ENCODE measurements around the gene SLC20A1. TPM values are rescaled to one million over a fixed set of nuclear protein-coding genes. Genes with fewer than 3 reads are reported as not detected.

SLC20A1 gene
- total and polyA plus RNA-seq, 3 donors from 2014 or later: 30.2 to 47.8 (median 38.7) TPM

DNA sequence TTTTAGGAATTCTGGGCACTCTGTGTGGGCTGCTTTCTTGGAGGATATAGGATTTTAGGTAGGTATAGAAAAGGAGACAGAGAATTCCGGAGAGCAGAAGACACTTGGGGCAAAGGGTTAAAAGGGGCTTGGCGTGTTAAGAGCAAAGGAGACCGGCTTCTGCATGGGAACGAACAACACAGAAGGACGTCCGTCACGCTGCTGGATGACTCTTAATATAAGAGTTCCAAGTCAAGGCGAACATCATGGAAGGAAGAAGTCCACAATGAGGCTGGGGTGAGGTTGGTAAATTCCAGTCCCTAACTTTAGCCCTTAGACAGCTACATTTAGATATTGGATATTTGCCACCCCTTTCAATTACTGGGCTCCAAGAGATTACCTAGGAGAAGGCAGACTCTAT lies 15.9 kb upstream of the SLC20A1 start:
- intact Hi-C loops (cut with DNase I; ENCODE audit: low total_unique reads): loop anchor here (10.0 kb wide), 1 partner anchor 95 kb away; the partner anchor contains the start of gene NT5DC4
- WGBS, 2 donors: 86 to 87% methylated on average over 8 of the region's 8 CpGs
- Histone ChIP-seq H3K4me3 (no peak overlapping the region), H3K9me3 (no peaks in the 10 kb centered on the region), H3K27ac (no peak overlapping the region), H3K27me3 (no peaks in the 10 kb centered on the region), H3K36me3 (ENCODE audit: low read depth, missing control alignments) (no peaks in the 10 kb centered on the region), H3K4me1 (peaks cover 5% of the 10 kb centered on the region)
- TF ChIP-seq CTCF (IDR thresholded peaks at IDR 0.05) (no peak), POLR2A (IDR thresholded peaks at IDR 0.05) (no peak)
- no peak for DNase-seq

DNA sequence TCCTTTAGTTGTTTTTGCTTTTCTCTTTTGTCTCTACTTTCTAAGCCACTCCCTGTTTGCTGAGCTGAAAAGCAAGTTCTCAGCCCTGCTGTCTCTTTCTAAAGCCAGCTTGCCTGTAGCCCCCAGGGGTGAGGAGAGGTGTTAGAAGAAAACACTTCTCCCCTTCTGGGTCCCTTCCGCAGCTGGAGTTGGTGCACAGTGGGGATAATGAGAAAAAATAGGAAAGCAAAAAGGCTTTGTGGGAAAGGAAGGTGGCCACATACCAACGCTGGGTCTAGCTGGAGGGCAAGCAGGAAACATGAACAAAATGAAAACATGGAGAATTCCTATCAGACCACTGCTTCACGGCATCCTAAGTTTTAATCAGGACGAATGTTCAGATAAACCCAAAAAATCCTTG lies 15.5 kb upstream of the SLC20A1 start:
- no peak for DNase-seq
- no peak overlapping the region for H3K27ac ChIP-seq
- no peak for TF ChIP-seq POLR2A (IDR thresholded peaks at IDR 0.05)
- TF ChIP-seq CTCF (IDR thresholded peaks at IDR 0.05): no peak
- intact Hi-C loops (cut with DNase I; ENCODE audit: low total_unique reads): no loop called here
- H3K36me3 ChIP-seq (ENCODE audit: low read depth, missing control alignments): no peaks in the 10 kb centered on the region
- WGBS, 2 donors: 30 to 51% methylated on average over 4 of the region's 4 CpGs
- no peaks in the 10 kb centered on the region for H3K27me3 ChIP-seq
- H3K4me3 ChIP-seq: no peak overlapping the region
- H3K9me3 ChIP-seq: no peaks in the 10 kb centered on the region
- peaks cover 5% of the 10 kb centered on the region for H3K4me1 ChIP-seq

DNA sequence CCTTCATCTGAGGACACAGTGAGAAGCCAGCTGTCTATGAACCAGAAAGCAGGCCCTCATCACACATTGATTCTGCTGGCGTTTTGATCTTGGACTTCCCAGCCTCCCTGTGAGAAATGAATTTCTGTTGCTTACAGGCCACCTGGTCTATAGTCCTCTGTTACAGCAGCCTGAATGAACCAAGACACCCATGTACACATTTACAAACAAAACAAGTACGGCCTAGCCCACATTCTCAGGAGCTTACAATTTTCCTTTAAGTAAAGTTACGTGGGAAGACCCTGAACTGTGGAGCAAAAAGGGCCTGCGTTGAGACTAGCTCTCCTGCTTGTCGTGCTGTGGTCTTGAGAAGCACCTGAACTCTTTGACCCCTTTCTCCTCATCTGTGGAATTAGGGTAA lies 12.0 kb upstream of the SLC20A1 start:
- H3K4me1 ChIP-seq: peaks cover 5% of the 10 kb centered on the region
- H3K27ac ChIP-seq: no peak overlapping the region
- no peak for TF ChIP-seq POLR2A (IDR thresholded peaks at IDR 0.05)
- no peak for DNase-seq
- H3K27me3 ChIP-seq: no peaks in the 10 kb centered on the region
- 93 to 95% methylated on average over 5 of the region's 5 CpGs for WGBS, 2 donors
- H3K4me3 ChIP-seq: no peak overlapping the region
- no peaks in the 10 kb centered on the region for H3K9me3 ChIP-seq
- intact Hi-C loops (cut with DNase I; ENCODE audit: low total_unique reads): no loop called here
- H3K36me3 ChIP-seq (ENCODE audit: low read depth, missing control alignments): no peaks in the 10 kb centered on the region

DNA sequence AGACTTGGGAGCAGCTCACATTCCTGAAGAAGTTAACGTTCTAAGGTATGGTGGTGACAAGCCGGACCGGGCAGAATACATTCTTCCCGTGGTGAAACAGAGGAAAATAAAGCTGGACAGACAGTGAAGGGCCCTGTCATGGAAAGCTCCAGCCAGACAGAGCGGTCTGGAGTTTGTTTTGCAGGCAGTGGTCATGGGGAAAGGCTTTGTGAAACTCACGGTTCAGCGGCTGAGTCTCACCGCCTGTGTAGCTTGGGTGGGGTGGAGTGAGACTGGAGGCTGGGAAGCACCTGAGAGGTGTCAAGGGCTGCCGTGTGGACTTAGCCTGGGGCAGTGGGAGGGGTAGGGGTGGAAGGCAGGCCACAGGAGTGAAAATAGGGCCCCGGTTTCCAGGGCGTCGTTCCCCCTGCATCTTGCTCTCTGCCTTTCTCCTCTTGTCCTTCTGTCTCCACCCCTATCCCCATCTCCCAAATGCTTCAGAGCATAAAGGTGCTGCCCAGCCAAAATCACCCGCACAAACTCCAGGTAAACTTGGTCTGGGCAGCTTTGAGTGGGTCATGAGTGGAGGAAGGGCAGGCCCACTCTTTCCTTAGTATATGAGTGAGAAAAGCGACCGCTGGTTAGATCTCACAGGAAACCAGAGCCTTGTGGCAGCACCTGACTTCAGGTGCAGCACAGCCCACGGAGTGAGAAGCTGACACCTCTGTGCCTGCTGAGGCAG lies 11.4 kb upstream of the SLC20A1 start:
- Histone ChIP-seq H3K9me3 (no peaks in the 10 kb centered on the region), H3K4me1 (peaks cover 5% of the 10 kb centered on the region), H3K27me3 (no peaks in the 10 kb centered on the region), H3K27ac (no peak overlapping the region), H3K4me3 (no peak overlapping the region), H3K36me3 (ENCODE audit: low read depth, missing control alignments) (no peaks in the 10 kb centered on the region)
- DNase-seq: no peak
- TF ChIP-seq CTCF (IDR thresholded peaks at IDR 0.05) (no peak), POLR2A (IDR thresholded peaks at IDR 0.05) (no peak)
- 88 to 91% methylated on average over 16 of the region's 16 CpGs for WGBS, 2 donors
- intact Hi-C loops (cut with DNase I; ENCODE audit: low total_unique reads): no loop called here

- Histone ChIP-seq H3K4me1 (peaks cover 5% of the 10 kb centered on the region), H3K27ac (no peak overlapping the region), H3K27me3 (no peaks in the 10 kb centered on the region), H3K9me3 (no peaks in the 10 kb centered on the region), H3K4me3 (no peak overlapping the region), H3K36me3 (ENCODE audit: low read depth, missing control alignments) (no peaks in the 10 kb centered on the region)
- DNase-seq: no peak
- 97 to 98% methylated on average over 6 of the region's 6 CpGs for WGBS, 2 donors
- intact Hi-C loops (cut with DNase I; ENCODE audit: low total_unique reads): no loop called here
- TF ChIP-seq CTCF (IDR thresholded peaks at IDR 0.05) (no peak), POLR2A (IDR thresholded peaks at IDR 0.05) (no peak)
Observed at GRCh38 chr2:112634874-112635157, 10.9 kb upstream of the SLC20A1 start.
